NT2/D1 (cell line): Measurements from ENCODE around the gene PAGE4.

Source experiments
- DNase-seq: peaks from one replicate; pipeline ENCODE4 v3.0.0-alpha.2; 2011; ENCODE audit warnings: low read depth, low spot score
- H3K27me3 ChIP-seq: 2 replicates; pipeline ENCODE4 v1.6.0; 2011; ENCODE audit warnings: mild to moderate bottlenecking; ENCODE audit not compliant: insufficient read length, insufficient read depth
- H3K36me3 ChIP-seq: 2 replicates; pipeline ENCODE4 v1.6.1; 2011; ENCODE audit warnings: mild to moderate bottlenecking, low read length, mixed read lengths; ENCODE audit not compliant: insufficient read depth, insufficient read length
- H3K4me1 ChIP-seq: 2 replicates; pipeline ENCODE4 v1.5.1; 2011; ENCODE audit not compliant: insufficient read depth, insufficient read length
- H3K4me3 ChIP-seq: 2 replicates; pipeline ENCODE4 v1.5.1; 2011; ENCODE audit warnings: low read depth; ENCODE audit not compliant: insufficient read length
- H3K9ac ChIP-seq: 2 replicates; pipeline ENCODE4 v1.6.0; 2011; ENCODE audit warnings: low read depth; ENCODE audit not compliant: insufficient read length
- H3K9me3 ChIP-seq: 2 replicates; pipeline ENCODE4 v1.5.1; 2011; ENCODE audit warnings: mild to moderate bottlenecking, low read length; ENCODE audit not compliant: insufficient read depth
- SUZ12 ChIP-seq: IDR thresholded peaks from 2 replicates; pipeline ENCODE4 v1.6.1; 2011; ENCODE audit not compliant: insufficient read length, insufficient read depth; ENCODE audit errors: extremely low read depth
- YY1 ChIP-seq: IDR thresholded peaks from 2 replicates; pipeline ENCODE4 v1.6.1; 2011; ENCODE audit not compliant: insufficient read length, insufficient read depth
- ZNF274 ChIP-seq: IDR thresholded peaks from 2 replicates; pipeline ENCODE4 v1.6.1; 2011; ENCODE audit warnings: mild to moderate bottlenecking, low read depth, low read length

The PAGE4 gene

GRCh38 chrX:49868739-49869138 lies 39.6 kb downstream of the PAGE4 start:
- DNase-seq, result no peak
- Histone ChIP-seq H3K27me3 (no peaks in the 10 kb centered on the region), H3K9me3 (no peaks in the 10 kb centered on the region), H3K36me3 (no peaks in the 10 kb centered on the region), H3K9ac (no peak overlapping the region), H3K4me1 (no peaks in the 10 kb centered on the region), H3K4me3 (no peak overlapping the region)
- TF ChIP-seq YY1 (no peak), SUZ12 (no peak), ZNF274 (no peak)

- TF ChIP-seq YY1 (no peak), ZNF274 (no peak), SUZ12 (no peak)
Observed at GRCh38 chrX:49876750-49877149, 47.6 kb downstream of the PAGE4 start.

GRCh38 chrX:49877397-49878101 lies 48.4 kb downstream of the PAGE4 start:
- no peaks in the 10 kb centered on the region for H3K9me3 ChIP-seq
- no peak for DNase-seq

More at GRCh38 chrX:49876750-49877149, 47.6 kb downstream of the PAGE4 start:
- peaks cover 13% of the 10 kb centered on the region for H3K36me3 ChIP-seq
- DNase-seq, result no peak
- H3K4me1 ChIP-seq, result peaks cover 4% of the 10 kb centered on the region
- H3K9ac ChIP-seq, result no peak overlapping the region
- no peaks in the 10 kb centered on the region for H3K9me3 ChIP-seq
- H3K4me3 ChIP-seq, result no peak overlapping the region
- no peaks in the 10 kb centered on the region for H3K27me3 ChIP-seq

GRCh38 chrX:49878128-49878833 lies 49.2 kb downstream of the PAGE4 start:
- Histone ChIP-seq H3K27me3 (no peaks in the 10 kb centered on the region), H3K4me1 (peaks cover 4% of the 10 kb centered on the region), H3K9me3 (no peaks in the 10 kb centered on the region), H3K4me3 (peak overlapping the region; percentile 64), H3K36me3 (peaks cover 20% of the 10 kb centered on the region), H3K9ac (peak overlapping the region; percentile 80)
- no peak for TF ChIP-seq SUZ12
- no peak for TF ChIP-seq YY1
- TF ChIP-seq ZNF274, result no peak
- no peak for DNase-seq

More at GRCh38 chrX:49877397-49878101, 48.4 kb downstream of the PAGE4 start:
- Histone ChIP-seq H3K36me3 (peaks cover 15% of the 10 kb centered on the region), H3K4me1 (peaks cover 4% of the 10 kb centered on the region), H3K9ac (no peak overlapping the region), H3K27me3 (no peaks in the 10 kb centered on the region), H3K4me3 (no peak overlapping the region)
- TF ChIP-seq ZNF274, result no peak
- no peak for TF ChIP-seq YY1
- TF ChIP-seq SUZ12, result no peak

GRCh38 chrX:49878834-49879655 lies 49.9 kb downstream of the PAGE4 start, which contains the start of gene USP27X:
TSS of gene USP27X (plus strand) at chrX:49879484. CDS start at chrX:49880308, 824 bp downstream.
- peaks cover 4% of the 10 kb centered on the region for H3K4me1 ChIP-seq
- no peaks in the 10 kb centered on the region for H3K9me3 ChIP-seq
- no peaks in the 10 kb centered on the region for H3K27me3 ChIP-seq
- peaks cover 22% of the 10 kb centered on the region for H3K36me3 ChIP-seq
- H3K9ac ChIP-seq, result peak within 1 kb of the TSS; percentile 83
- no peak for TF ChIP-seq YY1
- DNase-seq, result peak; percentile 63
- peak within 1 kb of the TSS; percentile 64 for H3K4me3 ChIP-seq

- H3K9me3 ChIP-seq, result no peaks in the 10 kb centered on the region
- H3K27me3 ChIP-seq, result no peaks in the 10 kb centered on the region
- peaks cover 4% of the 10 kb centered on the region for H3K4me1 ChIP-seq
- H3K4me3 ChIP-seq, result peak overlapping the region; percentile 64
- peaks cover 22% of the 10 kb centered on the region for H3K36me3 ChIP-seq
- TF ChIP-seq YY1, result no peak
- TF ChIP-seq SUZ12, result no peak
- no peak for TF ChIP-seq ZNF274
- H3K9ac ChIP-seq, result peak overlapping the region; percentile 83
- DNase-seq, result no peak
Observed at GRCh38 chrX:49879656-49880277, 50.7 kb downstream of the PAGE4 start.

- Histone ChIP-seq H3K36me3 (peaks cover 22% of the 10 kb centered on the region), H3K9me3 (no peaks in the 10 kb centered on the region), H3K9ac (no peak overlapping the region), H3K4me3 (no peak overlapping the region), H3K4me1 (peaks cover 4% of the 10 kb centered on the region), H3K27me3 (no peaks in the 10 kb centered on the region)
- DNase-seq, result no peak
- TF ChIP-seq SUZ12 (no peak), YY1 (no peak), ZNF274 (no peak)
Observed at GRCh38 chrX:49880668-49881067, 51.6 kb downstream of the PAGE4 start.
